HEK293 (cell line): ENCODE measurements around the gene DIS3L2.

Experiments used
- CTCF ChIA-PET: fragments of 350-600 bp; formaldehyde crosslinking; extraction: SDS; loops from one replicate; lab custom pipeline; 2021; ENCODE audit warnings: antibody characterized with exemption; lab: Yijun Ruan, JAX
- POLR2A ChIA-PET: fragments of 300-600 bp; formaldehyde crosslinking; extraction: SDS; loops from one replicate; lab custom pipeline; 2020; ENCODE audit warnings: antibody characterized with exemption, inconsistent platforms; lab: Yijun Ruan, JAX
- H3K27ac ChIP-seq: fragments of 200-500 bp; sonication (Bioruptor generic); 2 replicates; pipeline ENCODE4 v1.5.1; 2014; ENCODE audit warnings: low read depth, low read length, control low read depth, inconsistent platforms; ENCODE audit errors: extremely low read depth
- H3K36me3 ChIP-seq, 2 experiments: fragments of 200-500 bp in 1 of 2; sonication (Bioruptor generic) in 1 of 2; 1 replicate in 1 of 2; 2 replicates in 1 of 2; pipeline ENCODE4 v1.5.1; 2014 to 2017; ENCODE audit warnings: inconsistent platforms in 2 of 2, low read length in 2 of 2; ENCODE audit not compliant: control insufficient read depth in 2 of 2, insufficient read depth in 1 of 2
- H3K4me1 ChIP-seq: fragments of 200-500 bp; sonication (Bioruptor generic); 2 replicates; pipeline ENCODE4 v1.5.1; 2014; ENCODE audit warnings: mild to moderate bottlenecking, low read length, inconsistent platforms; ENCODE audit not compliant: control insufficient read depth, insufficient read depth
- H3K4me3 ChIP-seq: 2 replicates; pipeline ENCODE4 v1.5.1; 2011; ENCODE audit warnings: low read depth, mild to moderate bottlenecking, control low read depth, low read length, moderate library complexity
- H3K9me3 ChIP-seq: fragments of 200-500 bp; sonication (Bioruptor generic); 2 replicates; pipeline ENCODE4 v1.5.1; 2014; ENCODE audit warnings: low read depth, low read length, inconsistent platforms; ENCODE audit not compliant: control insufficient read depth, insufficient read depth
- GLIS2 ChIP-seq: fragments of 450-650 bp; formaldehyde crosslinking; IDR thresholded peaks from 2 replicates; pipeline ENCODE4 v1.5.1; 2016; ENCODE audit warnings: missing biosample characterization, missing genetic modification characterization
- IKZF3 ChIP-seq: fragments of 450-650 bp; IDR thresholded peaks from 2 replicates; pipeline ENCODE4 v1.5.0; 2018; ENCODE audit warnings: missing biosample characterization, mild to moderate bottlenecking, missing genetic modification characterization, moderate library complexity
- KLF1 ChIP-seq: fragments of 450-650 bp; formaldehyde crosslinking; IDR thresholded peaks from 2 replicates; pipeline ENCODE4 v1.5.1; 2016; ENCODE audit warnings: missing biosample characterization, missing genetic modification characterization
- KLF10 ChIP-seq: fragments of 450-650 bp; IDR thresholded peaks from 2 replicates; pipeline ENCODE4 v1.5.1; 2018; ENCODE audit warnings: missing biosample characterization, mild to moderate bottlenecking, missing genetic modification characterization
- KLF8 ChIP-seq: fragments of 450-650 bp; formaldehyde crosslinking; IDR thresholded peaks from 2 replicates; pipeline ENCODE4 v1.5.1; 2016; ENCODE audit warnings: missing biosample characterization, missing genetic modification characterization
- OSR2 ChIP-seq: fragments of 450-650 bp; formaldehyde crosslinking; IDR thresholded peaks from 2 replicates; pipeline ENCODE4 v1.5.1; 2016; ENCODE audit warnings: missing biosample characterization, missing genetic modification characterization
- SALL2 ChIP-seq: fragments of 450-650 bp; formaldehyde crosslinking; IDR thresholded peaks from 2 replicates; pipeline ENCODE4 v1.5.0; 2017; ENCODE audit warnings: missing biosample characterization, mild to moderate bottlenecking, missing genetic modification characterization, borderline replicate concordance
- SP7 ChIP-seq: fragments of 450-650 bp; formaldehyde crosslinking; IDR thresholded peaks from 2 replicates; pipeline ENCODE4 v1.5.1; 2016; ENCODE audit warnings: missing biosample characterization, missing genetic modification characterization
- ZBTB17 ChIP-seq: fragments of 450-650 bp; formaldehyde crosslinking; IDR thresholded peaks from 2 replicates; pipeline ENCODE4 v1.5.1; 2016; ENCODE audit warnings: missing biosample characterization, missing genetic modification characterization
- ZBTB48 ChIP-seq: fragments of 450-650 bp; formaldehyde crosslinking; IDR thresholded peaks from 2 replicates; pipeline ENCODE4 v1.5.1; 2016; ENCODE audit warnings: missing biosample characterization, missing genetic modification characterization
- ZBTB7A ChIP-seq: fragments of 450-650 bp; formaldehyde crosslinking; IDR thresholded peaks from 2 replicates; pipeline ENCODE4 v1.5.1; 2016; ENCODE audit warnings: low read depth, missing biosample characterization, missing genetic modification characterization
- ZNF10 ChIP-seq: fragments of 450-650 bp; formaldehyde crosslinking; IDR thresholded peaks from 2 replicates; pipeline ENCODE4 v1.5.1; 2017; ENCODE audit warnings: missing biosample characterization, missing genetic modification characterization
- ZNF138 ChIP-seq: fragments of 450-650 bp; formaldehyde crosslinking; IDR thresholded peaks from 2 replicates; pipeline ENCODE4 v1.5.1; 2016; ENCODE audit warnings: missing biosample characterization, missing genetic modification characterization, borderline replicate concordance
- ZNF2 ChIP-seq: fragments of 450-650 bp; formaldehyde crosslinking; IDR thresholded peaks from 2 replicates; pipeline ENCODE4 v1.5.1; 2016; ENCODE audit warnings: missing biosample characterization, missing genetic modification characterization
- ZNF26 ChIP-seq: fragments of 450-650 bp; formaldehyde crosslinking; IDR thresholded peaks from 2 replicates; pipeline ENCODE4 v1.5.1; 2016; ENCODE audit warnings: missing biosample characterization, missing genetic modification characterization
- ZNF292 ChIP-seq: fragments of 450-650 bp; formaldehyde crosslinking; IDR thresholded peaks from 2 replicates; pipeline ENCODE4 v1.5.1; 2016; ENCODE audit warnings: low read depth, missing biosample characterization, missing genetic modification characterization, borderline replicate concordance
- ZNF302 ChIP-seq: fragments of 450-650 bp; formaldehyde crosslinking; IDR thresholded peaks from 2 replicates; pipeline ENCODE4 v1.5.1; 2016; ENCODE audit warnings: missing biosample characterization, missing genetic modification characterization, low read depth
- ZNF398 ChIP-seq: fragments of 450-650 bp; formaldehyde crosslinking; IDR thresholded peaks from 2 replicates; pipeline ENCODE4 v1.5.1; 2017; ENCODE audit warnings: missing biosample characterization, missing genetic modification characterization
- ZNF585B ChIP-seq: fragments of 450-650 bp; formaldehyde crosslinking; IDR thresholded peaks from 2 replicates; pipeline ENCODE4 v1.5.1; 2016; ENCODE audit warnings: missing biosample characterization, missing genetic modification characterization
- ZNF624 ChIP-seq: fragments of 450-650 bp; formaldehyde crosslinking; IDR thresholded peaks from 2 replicates; pipeline ENCODE4 v1.5.1; 2017; ENCODE audit warnings: missing biosample characterization, missing genetic modification characterization
- ZNF645 ChIP-seq: fragments of 450-650 bp; formaldehyde crosslinking; IDR thresholded peaks from 2 replicates; pipeline ENCODE4; 2016; ENCODE audit warnings: missing biosample characterization, missing genetic modification characterization
- ZNF660 ChIP-seq: fragments of 450-650 bp; IDR thresholded peaks from 2 replicates; pipeline ENCODE4 v1.5.1; 2018; ENCODE audit warnings: missing biosample characterization, mild to moderate bottlenecking, missing genetic modification characterization
- ZNF664 ChIP-seq: fragments of 450-650 bp; formaldehyde crosslinking; IDR thresholded peaks from 2 replicates; pipeline ENCODE4 v1.5.1; 2016; ENCODE audit warnings: missing biosample characterization, missing genetic modification characterization
- ZNF707 ChIP-seq: fragments of 450-650 bp; formaldehyde crosslinking; IDR thresholded peaks from 2 replicates; pipeline ENCODE4 v1.5.1; 2016; ENCODE audit warnings: missing biosample characterization, missing genetic modification characterization
- ZNF843 ChIP-seq: fragments of 450-650 bp; formaldehyde crosslinking; IDR thresholded peaks from 2 replicates; pipeline ENCODE4 v1.5.1; 2016; ENCODE audit warnings: missing biosample characterization, missing genetic modification characterization
- ZSCAN30 ChIP-seq: fragments of 450-650 bp; IDR thresholded peaks from 2 replicates; pipeline ENCODE4 v1.5.1; 2018; ENCODE audit warnings: missing biosample characterization, mild to moderate bottlenecking, missing genetic modification characterization, moderate library complexity

The DIS3L2 gene

GRCh38 chr2:232275670-232276069, 314.2 kb downstream of the DIS3L2 start:
- Histone ChIP-seq H3K27ac (no peak overlapping the region), H3K9me3 (no peaks in the 10 kb centered on the region), H3K4me3 (no peak overlapping the region), H3K36me3 (no peaks in the 10 kb centered on the region), H3K4me1 (no peaks in the 10 kb centered on the region)
- TF ChIP-seq ZNF2 (tag by site-specific recombination) (no peak), ZBTB48 (no peak), ZNF707 (tag by site-specific recombination) (no peak), ZNF302 (tag by site-specific recombination) (no peak), SALL2 (tag by site-specific recombination) (no peak), IKZF3 (tag by site-specific recombination) (no peak), ZNF843 (tag by site-specific recombination) (no peak), ZNF645 (tag by site-specific recombination) (no peak), ZNF585B (tag by site-specific recombination) (no peak), ZBTB17 (tag by site-specific recombination) (no peak), KLF8 (tag by site-specific recombination) (no peak), GLIS2 (tag by site-specific recombination) (no peak), ZBTB7A (no peak), ZNF26 (no peak), KLF1 (tag by site-specific recombination) (no peak), ZNF664 (tag by site-specific recombination) (no peak)
- POLR2A ChIA-PET: no interaction called here
- CTCF ChIA-PET: no interaction called here

- TF ChIP-seq ZNF10 (no peak), KLF10 (no peak)
- no peaks in the 10 kb centered on the region for H3K4me1 ChIP-seq
- H3K4me3 ChIP-seq: no peak overlapping the region
- ChIA-PET POLR2A (no interaction called here), CTCF (interaction anchor here (1.2 kb wide), 1 partner anchor 16 kb away, joined by 5 read pairs; no protein-coding TSS in a partner anchor)
- no peaks in the 10 kb centered on the region for H3K9me3 ChIP-seq
- no peaks in the 10 kb centered on the region for H3K36me3 ChIP-seq
- no peak overlapping the region for H3K27ac ChIP-seq
These were observed 314.7 kb downstream of the DIS3L2 start for GRCh38 chr2:232276084-232276732.

GRCh38 chr2:232276733-232277313, 315.3 kb downstream of the DIS3L2 start:
- H3K4me1 ChIP-seq: no peaks in the 10 kb centered on the region
- no peaks in the 10 kb centered on the region for H3K9me3 ChIP-seq
- no peaks in the 10 kb centered on the region for H3K36me3 ChIP-seq
- H3K4me3 ChIP-seq: no peak overlapping the region
- POLR2A ChIA-PET: no interaction called here
- TF ChIP-seq ZNF292 (tag by site-specific recombination) (no peak), SP7 (tag by site-specific recombination) (no peak), ZNF138 (tag by site-specific recombination) (no peak), OSR2 (tag by site-specific recombination) (no peak), ZSCAN30 (tag by site-specific recombination) (no peak), ZNF624 (tag by site-specific recombination) (no peak), ZNF398 (no peak), ZNF660 (tag by site-specific recombination) (no peak)
- TF ChIP-seq, all 188 proteins: peak for 0
- no peak overlapping the region for H3K27ac ChIP-seq
- CTCF ChIA-PET: interaction anchor here (0.5 to 1.2 kb wide), 2 partner anchors 16 to 376 kb away, joined by 4 to 5 read pairs; no protein-coding TSS in a partner anchor
